BLaER1 (cell line): ENCODE measurements around the gene LACRT.
A peak's percentile ranks its signal among the peaks of the same experiment; 100 is the strongest.
"Not testable (repeated sequence)": the region's sequence is repeated elsewhere in the genome, so short reads cannot be mapped to it uniquely, and the experiment has no call there.

Experiments
- H3K27ac ChIP-seq: shearing (Covaris generic); formaldehyde crosslinking; 2 replicates; pipeline ENCODE4 v1.8.1; 2022
- H3K27me3 ChIP-seq: shearing (Covaris generic); formaldehyde crosslinking; 2 replicates; pipeline ENCODE4 v1.8.1; 2022
- H3K36me3 ChIP-seq: shearing (Covaris generic); formaldehyde crosslinking; 2 replicates; pipeline ENCODE4 v1.8.1; 2022
- H3K4me1 ChIP-seq: shearing (Covaris generic); formaldehyde crosslinking; 2 replicates; pipeline ENCODE4 v1.8.1; 2022
- H3K4me2 ChIP-seq: shearing (Covaris generic); formaldehyde crosslinking; 2 replicates; pipeline ENCODE4 v1.8.1; 2022
- H3K4me3 ChIP-seq: shearing (Covaris generic); formaldehyde crosslinking; 2 replicates; pipeline ENCODE4 v1.8.1; 2022
- H3K9ac ChIP-seq: shearing (Covaris generic); formaldehyde crosslinking; 2 replicates; pipeline ENCODE4 v1.8.1; 2022
- H3K9me3 ChIP-seq: shearing (Covaris generic); formaldehyde crosslinking; 2 replicates; pipeline ENCODE4 v1.8.1; 2022
- H4K20me1 ChIP-seq: shearing (Covaris generic); formaldehyde crosslinking; 2 replicates; pipeline ENCODE4 v1.8.1; 2022
- Cebpa-rat ChIP-seq: shearing (Covaris generic); IDR thresholded peaks from 2 replicates; pipeline ENCODE4 v1.8.1; 2022

LACRT gene

DNA sequence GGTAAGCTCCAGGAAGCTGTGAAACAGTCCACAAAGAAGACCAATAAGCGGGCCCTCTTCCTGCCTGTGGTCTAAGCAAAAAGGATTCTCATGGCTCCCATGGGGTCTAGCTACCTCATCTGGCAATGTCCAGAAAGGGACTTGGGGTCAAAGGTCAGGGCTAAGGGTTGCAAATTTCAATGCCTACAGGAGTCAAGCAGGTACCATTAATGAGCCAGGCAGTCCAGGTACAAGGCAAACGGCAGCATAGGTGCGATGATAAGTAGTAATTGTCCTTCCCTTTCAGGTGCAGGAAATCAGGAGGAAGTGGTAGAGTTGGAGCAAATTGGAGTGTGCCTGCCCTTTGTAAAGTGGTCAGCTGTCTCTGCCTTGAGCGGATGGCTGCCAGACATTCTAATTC is 6.4 kb upstream of the LACRT start:
- H3K27ac ChIP-seq: peak overlapping the region; percentile 33; the same call in 1 of the 2 replicates
- no peaks in the 10 kb centered on the region for H4K20me1 ChIP-seq
- peaks cover 28% of the 10 kb centered on the region for H3K4me1 ChIP-seq
- peak overlapping the region; percentile 87 for H3K4me2 ChIP-seq
- H3K9me3 ChIP-seq: no peaks in the 10 kb centered on the region
- H3K36me3 ChIP-seq: no peaks in the 10 kb centered on the region
- TF ChIP-seq Cebpa-rat: no peak
- H3K9ac ChIP-seq: no peak overlapping the region
- H3K4me3 ChIP-seq: no peak overlapping the region
- H3K27me3 ChIP-seq: no peaks in the 10 kb centered on the region

DNA sequence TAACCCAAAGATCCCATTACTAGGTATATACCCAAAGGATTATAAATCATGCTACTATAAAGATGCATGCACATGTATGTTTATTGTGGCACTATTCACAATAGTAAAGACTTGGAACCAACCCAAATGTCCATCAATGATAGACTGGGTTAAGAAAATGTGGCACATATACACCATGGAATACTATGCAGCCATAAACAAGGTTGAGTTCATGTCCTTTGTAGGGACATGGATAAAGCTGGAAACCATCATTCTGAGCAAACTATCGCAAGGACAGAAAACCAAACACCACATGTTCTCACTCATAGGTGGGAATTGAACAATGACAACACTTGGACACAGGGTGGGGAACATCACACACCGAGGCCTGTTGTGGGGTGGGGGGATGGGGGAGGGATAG is 4.4 kb upstream of the LACRT start:
- not testable (repeated sequence) for H3K27ac ChIP-seq, H3K4me3 ChIP-seq, H3K9me3 ChIP-seq, H3K4me2 ChIP-seq, H3K9ac ChIP-seq, H3K27me3 ChIP-seq, H3K36me3 ChIP-seq, H4K20me1 ChIP-seq
- peaks cover 28% of the 10 kb centered on the region for H3K4me1 ChIP-seq

DNA sequence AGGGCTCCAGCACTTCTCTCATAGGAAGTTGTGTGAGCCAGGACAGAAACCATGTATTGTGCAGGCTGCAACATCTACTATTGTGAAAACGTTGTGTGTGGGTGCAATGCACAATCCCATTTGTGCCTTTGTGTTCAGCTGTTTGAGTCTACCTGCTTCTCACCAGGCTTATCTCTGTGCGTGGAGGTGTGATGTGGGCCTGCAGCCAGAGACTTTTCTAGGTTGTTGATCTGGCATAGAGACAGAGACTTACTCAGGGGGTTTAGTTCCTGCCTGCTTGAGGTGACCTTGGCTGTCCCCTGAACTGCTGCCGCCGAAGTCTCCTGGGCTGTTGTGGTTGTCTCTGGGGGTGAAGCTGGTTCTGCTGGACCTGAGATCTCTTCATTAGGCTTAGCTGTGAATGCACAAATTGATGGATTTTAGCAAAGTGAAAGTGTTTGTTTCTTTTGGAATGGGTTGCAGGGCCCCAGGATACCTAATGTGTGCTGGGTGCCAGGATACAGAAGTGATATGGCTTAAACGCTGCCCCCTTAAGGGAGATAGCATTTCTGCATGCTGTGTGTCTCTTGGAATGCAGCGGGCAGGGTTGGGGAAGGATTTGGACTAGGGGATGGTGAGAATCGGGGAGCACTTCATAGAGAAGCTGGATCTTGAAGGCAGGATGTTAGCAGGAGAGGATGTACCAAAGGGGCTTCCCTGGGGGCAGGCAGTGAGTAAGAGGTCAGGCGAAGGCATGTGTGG is 2.5 kb downstream of the LACRT start:
- H3K27ac ChIP-seq: no peak overlapping the region
- no peaks in the 10 kb centered on the region for H3K27me3 ChIP-seq
- H3K4me3 ChIP-seq: no peak overlapping the region
- H3K36me3 ChIP-seq: no peaks in the 10 kb centered on the region
- no peak for TF ChIP-seq Cebpa-rat
- no peak overlapping the region for H3K4me2 ChIP-seq
- H3K9me3 ChIP-seq: peaks cover 18% of the 10 kb centered on the region
- no peaks in the 10 kb centered on the region for H3K4me1 ChIP-seq
- no peak overlapping the region for H3K9ac ChIP-seq
- H4K20me1 ChIP-seq: no peaks in the 10 kb centered on the region

GRCh38 chr12:54631551-54631950 is 3.1 kb downstream of the LACRT start:
- TF ChIP-seq Cebpa-rat: no peak
- H4K20me1 ChIP-seq: no peaks in the 10 kb centered on the region
- H3K36me3 ChIP-seq: no peaks in the 10 kb centered on the region
- H3K9ac ChIP-seq: no peak overlapping the region
- H3K4me2 ChIP-seq: no peak overlapping the region
- H3K4me1 ChIP-seq: no peaks in the 10 kb centered on the region
- peaks cover 24% of the 10 kb centered on the region for H3K9me3 ChIP-seq
- no peaks in the 10 kb centered on the region for H3K27me3 ChIP-seq
- no peak overlapping the region for H3K4me3 ChIP-seq
- H3K27ac ChIP-seq: no peak overlapping the region

DNA sequence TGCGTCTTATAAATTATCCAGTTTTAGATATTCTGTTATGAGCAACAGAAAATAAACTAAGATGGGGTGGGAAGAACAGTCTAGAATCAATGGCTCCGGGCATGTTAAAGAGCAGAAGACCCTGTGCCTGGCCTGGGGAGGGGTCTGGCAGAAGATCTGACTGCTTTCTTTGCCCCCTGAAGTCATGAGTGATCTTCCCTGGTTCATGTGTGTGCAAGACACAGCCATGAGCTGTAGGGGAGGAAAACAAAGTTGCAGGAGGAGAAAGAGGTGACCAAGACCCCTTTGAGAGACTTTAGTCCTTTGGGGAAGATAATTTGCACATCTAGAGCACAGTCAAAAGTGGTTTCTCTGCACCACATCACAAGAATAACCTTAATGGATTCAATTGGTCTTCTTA is 4.8 kb downstream of the LACRT start:
- no peaks in the 10 kb centered on the region for H3K36me3 ChIP-seq
- peaks cover 38% of the 10 kb centered on the region for H3K9me3 ChIP-seq
- H3K4me2 ChIP-seq: no peak overlapping the region
- no peak overlapping the region for H3K9ac ChIP-seq
- no peak overlapping the region for H3K27ac ChIP-seq
- no peaks in the 10 kb centered on the region for H3K4me1 ChIP-seq
- H3K27me3 ChIP-seq: no peaks in the 10 kb centered on the region
- H4K20me1 ChIP-seq: no peaks in the 10 kb centered on the region
- no peak overlapping the region for H3K4me3 ChIP-seq
- TF ChIP-seq Cebpa-rat: no peak

DNA sequence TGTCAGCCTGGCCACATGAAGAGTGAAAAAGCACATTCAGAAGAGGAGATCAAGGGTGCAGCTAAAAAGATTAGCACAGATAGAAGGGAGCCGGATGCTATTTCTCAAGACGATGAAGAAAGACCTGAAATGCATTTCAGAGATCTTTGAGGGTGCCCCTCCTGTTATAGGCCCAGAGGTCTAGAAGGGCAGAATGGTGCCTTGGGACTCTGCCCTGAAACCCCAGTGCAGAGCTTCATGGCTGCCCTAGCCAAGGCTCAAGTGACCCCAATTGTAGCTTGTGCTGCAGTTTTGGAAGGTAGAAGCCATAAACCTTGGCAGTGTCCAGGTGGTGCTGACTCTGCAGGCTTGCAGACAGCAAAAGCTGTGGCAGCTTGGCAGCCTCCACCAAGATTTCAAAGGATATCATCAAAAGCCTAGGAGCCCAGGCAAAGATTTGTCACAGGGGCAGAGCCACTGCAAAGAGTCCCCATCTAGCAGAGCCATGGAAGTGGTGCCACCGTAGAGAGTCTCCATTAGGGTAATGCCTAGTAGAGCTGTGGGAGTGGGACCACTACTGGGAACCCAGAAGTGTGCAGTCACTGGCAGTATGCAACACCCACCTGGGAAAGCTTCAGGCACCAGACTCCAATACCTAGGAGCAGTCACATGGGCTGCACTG is 6.4 kb downstream of the LACRT start:
- Histone ChIP-seq H3K4me1 (no peaks in the 10 kb centered on the region), H4K20me1 (no peaks in the 10 kb centered on the region), H3K36me3 (no peaks in the 10 kb centered on the region), H3K4me3 (no peak overlapping the region), H3K27me3 (no peaks in the 10 kb centered on the region), H3K27ac (no peak overlapping the region), H3K9ac (no peak overlapping the region), H3K9me3 (peaks cover 39% of the 10 kb centered on the region), H3K4me2 (no peak overlapping the region)
- TF ChIP-seq Cebpa-rat: no peak

DNA sequence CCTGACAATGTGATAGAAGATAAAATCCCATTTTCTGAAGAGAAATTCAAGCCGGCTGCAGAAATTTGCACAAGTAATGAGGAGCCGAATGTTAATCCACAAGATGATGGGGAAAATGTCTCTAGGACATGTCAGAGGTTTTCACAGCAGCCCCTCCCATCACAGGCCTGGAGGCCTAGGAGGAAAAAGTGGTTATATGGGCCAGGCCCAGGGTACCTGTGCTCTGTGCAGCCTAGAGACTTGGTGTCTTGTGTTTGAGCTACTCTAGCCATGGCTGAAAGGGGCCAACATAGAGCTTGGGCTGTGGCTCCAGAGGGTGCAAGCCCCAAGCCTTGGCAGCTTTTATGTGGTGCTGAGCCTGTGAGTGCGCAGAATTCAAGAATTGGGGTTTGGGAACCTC is 7.4 kb downstream of the LACRT start:
- Histone ChIP-seq H3K27me3 (no peaks in the 10 kb centered on the region), H3K36me3 (no peaks in the 10 kb centered on the region), H3K27ac (no peak overlapping the region), H3K9me3 (peaks cover 39% of the 10 kb centered on the region), H4K20me1 (no peaks in the 10 kb centered on the region), H3K4me1 (no peaks in the 10 kb centered on the region), H3K9ac (no peak overlapping the region), H3K4me2 (no peak overlapping the region), H3K4me3 (peak overlapping the region; percentile 11; the same call in 1 of the 2 replicates)
- no peak for TF ChIP-seq Cebpa-rat

- Histone ChIP-seq H3K4me3 (no peak overlapping the region), H3K27ac (no peak overlapping the region), H3K27me3 (no peaks in the 10 kb centered on the region), H4K20me1 (no peaks in the 10 kb centered on the region), H3K4me2 (no peak overlapping the region), H3K36me3 (no peaks in the 10 kb centered on the region), H3K4me1 (no peaks in the 10 kb centered on the region), H3K9ac (no peak overlapping the region), H3K9me3 (peaks cover 39% of the 10 kb centered on the region)
- TF ChIP-seq Cebpa-rat: no peak
These were observed 9.1 kb downstream of the LACRT start for GRCh38 chr12:54625598-54625997.

- Histone ChIP-seq H3K4me2 (no peak overlapping the region), H3K9ac (no peak overlapping the region), H4K20me1 (no peaks in the 10 kb centered on the region), H3K27me3 (no peaks in the 10 kb centered on the region), H3K27ac (no peak overlapping the region), H3K9me3 (peaks cover 39% of the 10 kb centered on the region), H3K4me3 (no peak overlapping the region), H3K4me1 (no peaks in the 10 kb centered on the region), H3K36me3 (no peaks in the 10 kb centered on the region)
- TF ChIP-seq Cebpa-rat: no peak
These were observed 10.1 kb downstream of the LACRT start for GRCh38 chr12:54624315-54625279.
